Neural cell (in vitro differentiated cells): Measurements from ENCODE around the gene SLCO2B1. TPM values are rescaled to one million over a fixed set of nuclear protein-coding genes. Genes with fewer than 3 reads are reported as not detected.

Experiments
- H2AFZ ChIP-seq: fragments of 200-600, 300-800 bp; sonication (generic), shearing (Covaris generic); 2 replicates; pipeline ENCODE4 v1.6.0; 2014; ENCODE audit warnings: low read depth, mild to moderate bottlenecking, antibody characterized with exemption, low read length, moderate library complexity
- H3F3A ChIP-seq: fragments of 200-600 bp; shearing (Covaris generic); 2 replicates; pipeline ENCODE4 v1.6.1; 2016; ENCODE audit warnings: mild to moderate bottlenecking, moderate library complexity, mixed read lengths, antibody characterized with exemption, low read length; ENCODE audit not compliant: insufficient read depth, poor library complexity, severe bottlenecking
- H3K27ac ChIP-seq: fragments of 200-600, 300-800 bp; sonication (generic), shearing (Covaris generic); 2 replicates; pipeline ENCODE4 v1.5.1; 2014; ENCODE audit warnings: mild to moderate bottlenecking, low read length, moderate library complexity
- H3K27me3 ChIP-seq: fragments of 300-800, 200-600 bp; sonication (generic), shearing (Covaris generic); 2 replicates; pipeline ENCODE4 v1.6.0; 2014; ENCODE audit warnings: mild to moderate bottlenecking, low read depth, low read length, moderate library complexity; ENCODE audit not compliant: insufficient read depth
- H3K36me3 ChIP-seq: fragments of 300-800, 200-600 bp; sonication (generic), shearing (Covaris generic); 2 replicates; pipeline ENCODE4 v1.5.1; 2014; ENCODE audit warnings: mild to moderate bottlenecking, antibody characterized with exemption, low read length, moderate library complexity; ENCODE audit not compliant: insufficient read depth
- H3K4me2 ChIP-seq: fragments of 300-800, 200-600 bp; sonication (generic), shearing (Covaris generic); 2 replicates; pipeline ENCODE4 v1.6.0; 2014; ENCODE audit warnings: mild to moderate bottlenecking, low read length
- H3K4me3 ChIP-seq: fragments of 300-800, 200-600 bp; sonication (generic), shearing (Covaris generic); 2 replicates; pipeline ENCODE4 v1.5.1; 2014; ENCODE audit warnings: mild to moderate bottlenecking, low read length, moderate library complexity
- H3K79me2 ChIP-seq: fragments of 200-600 bp; shearing (Covaris generic); replicated peaks from 2 replicates; pipeline ENCODE4 v1.6.0; 2014; ENCODE audit warnings: mild to moderate bottlenecking, low read length, moderate library complexity; ENCODE audit not compliant: insufficient read depth
- H3K9ac ChIP-seq: fragments of 300-800, 200-600 bp; sonication (generic), shearing (Covaris generic); 2 replicates; pipeline ENCODE4 v1.6.1; 2016; ENCODE audit warnings: mild to moderate bottlenecking, low read length, mixed read lengths
- H3K9me2 ChIP-seq: fragments of 200-600 bp; shearing (Covaris generic); 2 replicates; pipeline ENCODE4 v1.6.1; 2016; ENCODE audit warnings: mild to moderate bottlenecking, low read length, mixed read lengths; ENCODE audit not compliant: insufficient read depth
- H3K9me3 ChIP-seq: fragments of 200-600, 300-800 bp; sonication (generic), shearing (Covaris generic); 2 replicates; pipeline ENCODE4 v1.6.1; 2016; ENCODE audit warnings: mild to moderate bottlenecking, mixed run types, low read length, moderate library complexity, mixed read lengths
- H4K20me1 ChIP-seq: fragments of 200-600 bp; shearing (Covaris generic); 2 replicates; pipeline ENCODE4 v1.6.1; 2016; ENCODE audit warnings: mild to moderate bottlenecking, mixed run types; ENCODE audit not compliant: insufficient read depth
- CTCF ChIP-seq: fragments of 450-650 bp; IDR thresholded peaks from 2 replicates; pipeline ENCODE4 v1.5.1; 2014; ENCODE audit warnings: antibody characterized with exemption, mild to moderate bottlenecking, moderate library complexity; ENCODE audit not compliant: poor library complexity, severe bottlenecking
- EP300 ChIP-seq: fragments of 450-650 bp; conservative IDR thresholded peaks from 2 replicates; pipeline ENCODE4 v1.6.1; 2014; ENCODE audit warnings: antibody characterized with exemption, mild to moderate bottlenecking, moderate library complexity; ENCODE audit not compliant: poor library complexity, severe bottlenecking
- EZH2 ChIP-seq: fragments of 200-600, 300-800 bp; shearing (Covaris generic), sonication (generic); IDR thresholded peaks from 2 replicates; pipeline ENCODE4 v1.6.1; 2014; ENCODE audit warnings: antibody characterized with exemption, low read length, borderline replicate concordance, mild to moderate bottlenecking; ENCODE audit not compliant: insufficient read depth, poor library complexity, severe bottlenecking
- MXI1 ChIP-seq: fragments of 450-650 bp; conservative IDR thresholded peaks from 2 replicates; pipeline ENCODE4 v1.6.1; 2014; ENCODE audit warnings: antibody characterized with exemption, mild to moderate bottlenecking; ENCODE audit not compliant: poor library complexity, severe bottlenecking
- RAD21 ChIP-seq: fragments of 450-650 bp; conservative IDR thresholded peaks from 2 replicates; pipeline ENCODE4 v1.6.1; 2014; ENCODE audit warnings: antibody characterized with exemption, mild to moderate bottlenecking, moderate library complexity
- REST ChIP-seq: IDR thresholded peaks from 2 replicates; pipeline ENCODE4 v1.6.1; 2012; ENCODE audit warnings: borderline replicate concordance
- SMC3 ChIP-seq: fragments of 450-650 bp; conservative IDR thresholded peaks from 2 replicates; pipeline ENCODE4 v1.6.1; 2014; ENCODE audit warnings: antibody characterized with exemption, mild to moderate bottlenecking, moderate library complexity; ENCODE audit not compliant: poor library complexity
- TAF1 ChIP-seq: IDR thresholded peaks from 2 replicates; pipeline ENCODE4 v1.6.1; 2012; ENCODE audit warnings: low read depth
- polyA minus RNA-seq: library from RNA; depleted of rRNA, polyadenylated mRNA; stranded (reverse); fragments of >200 nt; gene quantifications from 2 replicates; pipeline ENCODE4 v1.2.3, GENCODE V29; 2014
- polyA plus RNA-seq: library from polyadenylated mRNA; depleted of rRNA; stranded (reverse); fragments of >200 nt; gene quantifications from 2 replicates; pipeline ENCODE4 v1.2.3, GENCODE V29; 2014

The SLCO2B1 gene
- polyA plus RNA-seq: not detected in 2 replicates
- polyA minus RNA-seq: not detected in 2 replicates

- no peaks in the 10 kb centered on the region for H3F3A ChIP-seq
- H3K27me3 ChIP-seq: no peaks in the 10 kb centered on the region
- H4K20me1 ChIP-seq: no peaks in the 10 kb centered on the region
- H3K27ac ChIP-seq: no peak within 1 kb of the TSS
- no peak within 1 kb of the TSS for H3K4me3 ChIP-seq
- TF ChIP-seq MXI1: no peak
- no peak within 1 kb of the TSS for H3K4me2 ChIP-seq
- H3K9ac ChIP-seq: no peak within 1 kb of the TSS
- H3K79me2 ChIP-seq: no peaks in the 10 kb centered on the region
- H2AFZ ChIP-seq: no peak within 1 kb of the TSS
- H3K9me3 ChIP-seq: no peaks in the 10 kb centered on the region
- no peaks in the 10 kb centered on the region for H3K9me2 ChIP-seq
- H3K36me3 ChIP-seq: no peaks in the 10 kb centered on the region
Observed at GRCh38 chr11:75150879-75151278, at the start of gene SLCO2B1. TSS of gene SLCO2B1 (plus strand) at chr11:75151107. CDS start at chr11:75151382, 275 bp downstream.

GRCh38 chr11:75101424-75102128 is 49.3 kb upstream of the SLCO2B1 start:
- Histone ChIP-seq H3F3A (no peaks in the 10 kb centered on the region), H3K36me3 (no peaks in the 10 kb centered on the region), H3K9me3 (no peaks in the 10 kb centered on the region), H3K79me2 (no peaks in the 10 kb centered on the region), H4K20me1 (no peaks in the 10 kb centered on the region), H2AFZ (no peak overlapping the region), H3K4me2 (no peak overlapping the region), H3K9me2 (no peaks in the 10 kb centered on the region), H3K4me3 (no peak overlapping the region), H3K9ac (no peak overlapping the region), H3K27ac (no peak overlapping the region), H3K27me3 (no peaks in the 10 kb centered on the region)
- TF ChIP-seq TAF1: no peak

- Histone ChIP-seq H3K9me2 (no peaks in the 10 kb centered on the region), H4K20me1 (no peaks in the 10 kb centered on the region), H2AFZ (no peak overlapping the region), H3F3A (no peaks in the 10 kb centered on the region), H3K4me2 (no peak overlapping the region), H3K9me3 (no peaks in the 10 kb centered on the region), H3K79me2 (no peaks in the 10 kb centered on the region), H3K9ac (no peak overlapping the region), H3K27ac (no peak overlapping the region), H3K36me3 (no peaks in the 10 kb centered on the region), H3K4me3 (no peak overlapping the region), H3K27me3 (no peaks in the 10 kb centered on the region)
- no peak for TF ChIP-seq EP300
- no peak for TF ChIP-seq TAF1
- no peak for TF ChIP-seq EZH2
- no peak for TF ChIP-seq MXI1
- no peak for TF ChIP-seq REST
- no peak for TF ChIP-seq RAD21
- no peak for TF ChIP-seq CTCF
- TF ChIP-seq SMC3: no peak
Observed at GRCh38 chr11:75103380-75104026, 47.4 kb upstream of the SLCO2B1 start.
